ENCODE data around the gene CLECL1.
"Not testable (repeated sequence)": the region's sequence is repeated elsewhere in the genome, so short reads cannot be mapped to it uniquely, and the experiment has no call there.

GRCh38 chr12:9685366-9685765 lies 47.5 kb downstream of the CLECL1 start:
- not testable (repeated sequence) for TF ChIP-seq JUND (IDR thresholded peaks at IDR 0.05); CTCF (IDR thresholded peaks at IDR 0.05); MXI1 (IDR thresholded peaks at IDR 0.05; ENCODE audit: low read depth, low read length); SIN3A (IDR thresholded peaks at IDR 0.05; ENCODE audit: borderline replicate concordance, low read depth, low read length); NRF1 (IDR thresholded peaks at IDR 0.05; ENCODE audit: low read depth, low read length); POLR2AphosphoS5 (IDR thresholded peaks at IDR 0.05; ENCODE audit: low read depth, low read length); TAF1 (IDR thresholded peaks at IDR 0.05; ENCODE audit: borderline replicate concordance, low read depth, low read length)

Measured in SK-N-SH (cell line).